GM12801 (cell line): ENCODE results near the gene ECHDC3.

Experiments
- TF ChIP-seq, protein P1 (sequence below): IDR thresholded peaks from one replicate; pipeline ENCODE4 v1.5.1; 2011; ENCODE audit warnings: control low read depth; ENCODE audit not compliant: insufficient read length; ENCODE audit errors: extremely low read depth

Gene ECHDC3

DNA sequence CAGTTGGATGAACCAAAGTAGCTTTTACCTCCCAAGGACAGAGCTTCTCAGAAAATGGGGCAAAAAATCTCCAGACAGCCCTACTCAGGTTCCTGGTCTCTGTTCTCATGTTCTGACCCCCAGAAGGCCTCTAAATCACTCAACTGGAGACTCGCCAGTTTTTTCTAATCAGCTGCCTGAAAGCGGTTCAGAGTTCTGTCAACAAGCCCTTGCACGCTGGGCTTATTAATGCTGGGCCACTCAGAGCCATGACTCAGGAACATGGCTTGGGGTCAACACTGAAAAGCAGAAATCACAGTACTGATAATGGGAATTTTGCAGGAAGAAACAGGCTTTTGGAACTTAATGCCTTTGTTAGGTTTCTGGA, 15.3 kb downstream of the ECHDC3 start:
- TF ChIP-seq, protein P1, sequence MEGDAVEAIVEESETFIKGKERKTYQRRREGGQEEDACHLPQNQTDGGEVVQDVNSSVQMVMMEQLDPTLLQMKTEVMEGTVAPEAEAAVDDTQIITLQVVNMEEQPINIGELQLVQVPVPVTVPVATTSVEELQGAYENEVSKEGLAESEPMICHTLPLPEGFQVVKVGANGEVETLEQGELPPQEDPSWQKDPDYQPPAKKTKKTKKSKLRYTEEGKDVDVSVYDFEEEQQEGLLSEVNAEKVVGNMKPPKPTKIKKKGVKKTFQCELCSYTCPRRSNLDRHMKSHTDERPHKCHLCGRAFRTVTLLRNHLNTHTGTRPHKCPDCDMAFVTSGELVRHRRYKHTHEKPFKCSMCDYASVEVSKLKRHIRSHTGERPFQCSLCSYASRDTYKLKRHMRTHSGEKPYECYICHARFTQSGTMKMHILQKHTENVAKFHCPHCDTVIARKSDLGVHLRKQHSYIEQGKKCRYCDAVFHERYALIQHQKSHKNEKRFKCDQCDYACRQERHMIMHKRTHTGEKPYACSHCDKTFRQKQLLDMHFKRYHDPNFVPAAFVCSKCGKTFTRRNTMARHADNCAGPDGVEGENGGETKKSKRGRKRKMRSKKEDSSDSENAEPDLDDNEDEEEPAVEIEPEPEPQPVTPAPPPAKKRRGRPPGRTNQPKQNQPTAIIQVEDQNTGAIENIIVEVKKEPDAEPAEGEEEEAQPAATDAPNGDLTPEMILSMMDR = no peak

DNA sequence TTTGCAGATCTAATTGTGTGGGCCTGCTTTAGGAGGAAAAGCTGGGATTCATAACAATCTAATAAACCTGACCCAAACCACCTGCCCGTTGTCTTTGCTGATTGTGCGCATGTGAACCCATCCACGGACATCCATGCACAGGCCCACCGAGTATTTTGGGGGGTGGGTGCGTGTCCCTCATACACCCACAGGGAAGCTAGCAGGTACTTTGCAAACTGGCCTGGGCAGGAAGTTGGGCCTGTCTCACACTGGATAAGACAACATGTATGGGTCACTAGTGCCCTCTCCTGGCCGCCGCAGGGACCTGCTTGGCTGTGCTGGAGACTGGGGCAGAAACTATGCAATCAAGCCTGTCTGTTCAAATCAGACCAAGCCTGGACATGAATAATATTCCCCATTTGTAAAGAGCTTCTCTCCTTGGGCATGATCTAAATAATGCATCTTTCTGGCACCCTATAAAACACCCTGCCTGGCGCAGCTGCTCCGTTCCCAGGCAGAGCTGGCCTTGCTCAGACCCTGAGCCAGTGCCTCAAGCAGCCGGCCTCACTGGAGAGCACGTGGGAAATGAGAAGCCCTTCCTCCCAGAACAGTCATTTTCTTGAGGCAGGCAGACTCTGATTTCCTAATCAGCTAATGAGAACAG, 15.8 kb downstream of the ECHDC3 start:
- TF ChIP-seq, protein P1 = peak; percentile 69

DNA sequence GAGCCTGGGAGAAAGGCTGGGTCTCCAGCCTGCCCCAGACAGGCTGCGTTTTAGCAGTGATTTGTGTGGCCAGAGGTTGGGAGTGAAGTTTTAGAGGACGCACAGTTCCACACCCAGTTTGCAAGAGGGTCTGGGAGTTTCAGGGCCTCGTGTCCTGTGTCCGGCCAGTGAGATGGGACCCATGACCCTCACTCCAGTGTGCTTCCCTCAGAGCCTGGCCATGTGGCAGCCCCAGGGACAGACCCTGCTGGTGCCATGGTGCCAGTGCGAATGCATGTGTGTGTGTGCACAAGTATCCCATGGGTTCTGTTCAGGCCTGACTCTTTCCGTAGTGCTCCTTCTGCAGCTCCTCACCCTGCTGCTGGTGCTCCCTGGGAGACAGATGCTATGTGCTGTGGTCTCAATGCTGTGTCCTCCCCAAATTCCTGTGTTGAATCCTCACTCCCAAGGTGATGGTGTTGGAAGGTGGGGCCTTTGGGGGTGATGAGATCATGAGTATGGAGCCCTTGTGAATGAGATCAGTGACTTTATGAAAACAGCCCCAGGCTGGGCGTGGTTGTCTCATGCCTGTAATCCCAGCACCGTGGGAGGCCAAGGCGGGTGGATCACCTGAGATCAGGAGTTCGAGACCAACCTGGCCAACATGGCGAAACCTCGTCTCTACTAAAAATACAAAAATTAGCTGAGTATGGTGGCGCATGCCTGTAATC, 16.5 kb downstream of the ECHDC3 start:
- TF ChIP-seq, protein P1 = no peak

DNA sequence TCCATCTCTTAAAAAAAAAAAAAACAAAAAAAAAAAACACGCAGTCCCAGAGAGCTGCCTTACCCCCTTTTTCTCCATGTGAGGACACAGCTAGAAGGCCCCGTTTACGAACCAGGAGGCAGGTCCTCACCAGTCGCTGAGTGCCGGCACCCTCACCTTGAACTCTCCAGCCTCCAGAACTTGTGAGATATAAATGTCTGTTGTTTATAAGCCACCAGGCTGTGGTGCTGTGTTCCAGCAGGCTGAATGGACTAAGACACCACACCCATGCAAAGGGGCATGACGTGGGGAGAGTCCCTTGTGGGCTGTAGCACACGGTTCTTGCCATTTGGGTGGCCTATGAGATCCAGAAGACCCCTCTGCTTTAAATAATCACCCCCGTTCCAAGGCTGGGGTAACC, 17.2 kb downstream of the ECHDC3 start:
- TF ChIP-seq, protein P1 = no peak

DNA sequence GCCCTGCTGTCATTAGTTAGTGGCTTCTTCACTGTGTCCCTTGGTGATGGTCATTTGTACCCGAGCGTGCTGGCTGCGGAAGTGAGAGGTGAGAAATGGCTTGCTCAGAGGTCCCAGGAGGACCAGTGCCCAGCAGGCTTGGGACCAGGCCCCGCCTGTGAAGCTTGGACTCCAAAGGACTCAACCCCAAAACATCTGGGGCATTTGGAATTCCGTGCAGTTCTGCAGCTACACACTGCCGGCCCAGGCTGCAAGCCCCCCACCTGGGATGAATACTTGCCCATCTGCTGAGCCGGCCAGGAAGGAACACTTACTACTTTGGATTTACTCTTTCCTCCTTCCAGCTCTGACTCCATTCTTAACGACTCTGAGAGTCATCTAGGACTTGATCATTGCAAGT, 18.0 kb downstream of the ECHDC3 start:
- TF ChIP-seq, protein P1 = no peak

DNA sequence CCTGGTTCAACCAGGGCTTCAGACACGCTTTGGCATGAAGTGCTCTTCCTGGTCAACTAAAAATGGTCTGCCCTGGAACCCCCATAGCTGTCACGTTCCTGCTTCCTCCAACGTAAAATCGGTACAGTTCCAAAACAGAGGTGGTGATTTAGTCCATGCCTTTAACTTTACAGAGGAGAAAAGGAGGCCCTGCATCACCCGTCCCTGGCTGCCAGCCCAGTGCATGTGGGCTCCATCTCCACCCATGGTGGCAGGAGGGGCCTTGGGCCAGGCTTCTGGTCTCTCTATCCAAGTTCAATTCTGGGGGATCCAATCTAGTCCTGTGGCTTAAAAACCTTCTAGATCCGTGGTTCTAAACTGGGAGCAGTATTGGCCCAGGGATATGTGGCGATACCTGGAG, 18.7 kb downstream of the ECHDC3 start:
- TF ChIP-seq, protein P1 = no peak

DNA sequence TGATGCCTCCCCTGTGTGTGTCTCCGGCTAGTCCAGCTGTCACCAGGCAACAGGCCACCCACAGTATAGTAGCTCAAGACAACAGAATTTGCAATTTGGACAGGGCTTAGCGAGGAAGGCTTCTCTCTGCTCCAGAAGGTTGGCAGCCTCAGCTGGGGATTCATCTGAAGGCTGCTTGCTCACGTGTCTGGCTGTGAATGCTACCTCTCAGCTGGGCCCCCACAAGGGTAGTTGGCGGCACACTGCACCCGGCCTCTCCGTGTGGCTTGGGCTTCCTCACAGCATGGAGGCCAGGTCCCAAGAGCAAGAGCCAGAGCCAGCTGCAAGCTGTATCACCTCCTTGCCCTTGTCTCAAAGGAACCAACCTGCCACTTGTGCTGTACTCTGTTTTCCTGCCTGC, 19.2 kb downstream of the ECHDC3 start:
- TF ChIP-seq, protein P1 = no peak
